ENCODE measurements around the gene PRKAG3.

Gene PRKAG3

DNA sequence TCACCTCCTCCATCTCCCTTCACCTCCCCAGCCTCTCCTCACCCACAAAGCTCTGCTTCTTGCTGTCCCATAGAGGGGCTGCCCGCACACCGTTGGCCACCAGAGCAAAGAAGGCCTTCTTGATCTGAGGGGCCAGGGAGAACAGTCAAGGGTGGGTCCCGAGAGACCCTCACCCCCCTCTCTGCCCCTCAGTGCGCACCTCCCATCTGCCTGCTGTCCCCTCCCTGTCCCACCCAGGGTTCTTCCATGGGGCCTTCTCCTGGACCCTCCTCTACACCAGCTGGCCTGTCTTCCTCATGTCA is 3.2 kb downstream of the PRKAG3 start:
- H3K4me2 ChIP-seq = no peak overlapping the region
- peaks cover 0 to 26% (median 0%) of the 10 kb centered on the region in 10 experiments; a peak in 4 of 20 replicates for H3K4me1 ChIP-seq
- peaks cover 0 to 6% (median 0%) of the 10 kb centered on the region in 11 experiments; a peak in 1 of 22 replicates for H3K27me3 ChIP-seq
- no peaks in the 10 kb centered on the region for H3K36me3 ChIP-seq
- no peak overlapping the region for H3K27ac ChIP-seq
- peaks cover 0 to 10% (median 0%) of the 10 kb centered on the region in 11 experiments; a peak in 2 of 22 replicates for H4K20me1 ChIP-seq
- no peaks in the 10 kb centered on the region for H3K9me3 ChIP-seq (replicated peaks in 1 of 11)
- no peak overlapping the region for H3K4me3 ChIP-seq
- H3K9ac ChIP-seq = no peak overlapping the region
- TF ChIP-seq Cebpa-rat (IDR thresholded peaks at IDR 0.05) = no peak

GRCh38 chr2:218827701-218828476 is 3.7 kb downstream of the PRKAG3 start:
- no peak for TF ChIP-seq Cebpa-rat (IDR thresholded peaks at IDR 0.05)
- peaks cover 0 to 10% (median 0%) of the 10 kb centered on the region in 11 experiments; a peak in 2 of 22 replicates for H4K20me1 ChIP-seq
- peaks cover 0 to 24% (median 0%) of the 10 kb centered on the region in 10 experiments; a peak in 4 of 20 replicates for H3K4me1 ChIP-seq
- H3K4me3 ChIP-seq = no peak overlapping the region
- H3K27me3 ChIP-seq = 0 out of 22 replicates have a peak, but pooled peaks cover 0 to under 1% (median 0%) of the 10 kb centered on the region in 11 experiments
- no peak overlapping the region for H3K9ac ChIP-seq
- H3K4me2 ChIP-seq = no peak overlapping the region
- no peak overlapping the region for H3K27ac ChIP-seq
- H3K9me3 ChIP-seq (replicated peaks in 1 of 11) = no peaks in the 10 kb centered on the region
- no peaks in the 10 kb centered on the region for H3K36me3 ChIP-seq

DNA sequence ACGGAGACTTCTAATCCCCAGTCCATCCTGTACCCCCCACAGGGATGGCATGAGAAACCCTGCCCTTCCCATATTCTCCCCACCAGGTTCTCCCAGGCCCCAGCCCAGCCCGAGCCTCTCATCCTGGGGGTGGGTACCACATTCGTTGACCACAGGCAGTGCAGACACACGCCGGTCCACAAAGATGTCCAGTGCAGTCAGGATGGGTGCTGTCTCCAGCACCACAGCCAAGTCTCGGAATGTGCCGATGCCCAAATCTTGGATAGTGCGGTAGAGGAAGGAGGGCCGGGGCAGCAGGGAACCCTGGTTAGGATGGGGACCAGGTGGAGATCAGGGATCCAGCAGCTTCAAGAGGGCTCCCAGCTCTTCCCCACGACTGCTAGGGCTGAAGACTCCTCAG is 4.8 kb downstream of the PRKAG3 start:
- Histone ChIP-seq H4K20me1 (peaks cover 0 to 14% (median 0%) of the 10 kb centered on the region in 11 experiments; a peak in 2 of 22 replicates), H3K36me3 (no peaks in the 10 kb centered on the region)
- TF ChIP-seq Cebpa-rat (IDR thresholded peaks at IDR 0.05) = no peak

DNA sequence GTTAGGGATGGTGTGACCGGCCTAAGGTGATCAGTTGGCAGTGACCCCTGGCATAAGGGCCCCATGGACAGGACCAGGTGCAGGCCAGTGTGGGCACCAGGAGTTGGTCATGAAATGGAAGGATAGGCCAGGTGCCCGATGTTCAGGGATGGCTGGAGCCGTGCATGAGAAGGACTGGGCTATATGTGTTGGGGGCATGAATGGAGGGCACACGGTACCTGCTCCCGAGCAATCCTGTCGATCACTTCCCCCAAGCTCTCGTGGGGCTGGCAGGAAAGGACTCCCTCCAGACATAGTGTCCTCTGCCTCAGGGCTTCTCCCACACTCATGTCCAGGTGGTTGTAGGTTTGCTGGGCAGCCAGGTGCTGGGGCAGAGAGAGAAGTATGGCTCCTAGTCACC is 7.6 kb downstream of the PRKAG3 start:
- peaks cover 0 to 61% (median 0%) of the 10 kb centered on the region in 10 experiments; a peak in 8 of 20 replicates for H3K4me1 ChIP-seq
- H3K9ac ChIP-seq = no peak overlapping the region
- no peak overlapping the region for H3K4me2 ChIP-seq
- TF ChIP-seq Cebpa-rat (IDR thresholded peaks at IDR 0.05) = no peak
- no peaks in the 10 kb centered on the region for H3K9me3 ChIP-seq (replicated peaks in 1 of 11)
- H3K4me3 ChIP-seq = no peak overlapping the region
- H4K20me1 ChIP-seq = peaks cover 0 to 18% (median 0%) of the 10 kb centered on the region in 11 experiments; a peak in 1 of 22 replicates
- H3K27me3 ChIP-seq = peaks cover 0 to 10% (median 0%) of the 10 kb centered on the region in 11 experiments; a peak in 5 of 22 replicates
- no peaks in the 10 kb centered on the region for H3K36me3 ChIP-seq
- no peak overlapping the region for H3K27ac ChIP-seq

More for the DNA sequence above, 4.8 kb downstream of the PRKAG3 start:
- Histone ChIP-seq H3K9me3 (replicated peaks in 1 of 11) (no peaks in the 10 kb centered on the region), H3K4me2 (0 out of 22 replicates have a peak overlapping the region, but pooled peaks of 1 of the 11 experiments have one; percentile 56), H3K27me3 (peaks cover 0 to 8% (median 0%) of the 10 kb centered on the region in 11 experiments; a peak in 4 of 22 replicates), H3K27ac (no peak overlapping the region), H3K4me1 (peaks cover 0 to 34% (median 0%) of the 10 kb centered on the region in 10 experiments; a peak in 4 of 20 replicates), H3K4me3 (no peak overlapping the region), H3K9ac (no peak overlapping the region)

DNA sequence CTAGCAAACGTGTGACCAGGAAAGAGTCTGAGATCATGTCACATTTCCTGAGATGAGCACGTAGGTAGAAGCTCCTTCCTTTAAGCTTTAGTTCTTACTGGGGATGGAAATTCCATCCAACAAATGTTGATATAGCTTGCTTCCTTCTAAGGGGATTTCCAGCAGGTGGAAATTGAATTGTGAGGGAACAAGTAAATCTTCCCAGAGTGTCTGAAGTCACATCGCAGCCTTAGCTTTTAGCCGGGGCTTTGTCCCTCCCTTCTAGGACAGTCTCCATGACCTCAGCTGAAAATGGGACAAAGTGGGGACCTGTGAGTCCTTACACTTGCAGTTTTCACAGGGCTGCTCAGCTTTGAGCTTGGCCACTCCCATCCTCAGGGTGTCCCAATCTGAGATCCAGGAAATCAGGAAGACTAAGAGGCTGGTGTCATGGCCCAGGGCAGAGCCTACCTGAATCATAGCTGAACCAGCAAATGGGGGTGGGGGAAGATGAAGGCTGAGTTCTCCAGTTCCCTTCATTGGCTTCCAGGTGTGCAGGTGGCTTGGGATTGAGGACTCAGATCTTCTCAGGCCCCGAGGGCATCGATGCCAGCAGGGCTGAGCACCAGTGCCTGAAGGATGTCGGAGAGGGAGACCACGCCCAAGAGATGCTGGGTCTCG is 8.3 kb downstream of the PRKAG3 start:
- no peak for TF ChIP-seq Cebpa-rat (IDR thresholded peaks at IDR 0.05)
- no peaks in the 10 kb centered on the region for H3K9me3 ChIP-seq (replicated peaks in 1 of 11)
- H4K20me1 ChIP-seq = peaks cover 0 to 18% (median 0%) of the 10 kb centered on the region in 11 experiments; a peak in 1 of 22 replicates
- H3K27ac ChIP-seq = no peak overlapping the region
- H3K4me3 ChIP-seq = no peak overlapping the region
- peak overlapping the region in 1 of 11 experiments; percentile 23; a peak in 2 of 22 replicates for H3K4me2 ChIP-seq
- no peak overlapping the region for H3K9ac ChIP-seq
- no peaks in the 10 kb centered on the region for H3K36me3 ChIP-seq
- H3K27me3 ChIP-seq = peaks cover 0 to 10% (median 0%) of the 10 kb centered on the region in 11 experiments; a peak in 5 of 22 replicates
- peaks cover 0 to 68% (median 0%) of the 10 kb centered on the region in 10 experiments; a peak in 8 of 20 replicates for H3K4me1 ChIP-seq

DNA sequence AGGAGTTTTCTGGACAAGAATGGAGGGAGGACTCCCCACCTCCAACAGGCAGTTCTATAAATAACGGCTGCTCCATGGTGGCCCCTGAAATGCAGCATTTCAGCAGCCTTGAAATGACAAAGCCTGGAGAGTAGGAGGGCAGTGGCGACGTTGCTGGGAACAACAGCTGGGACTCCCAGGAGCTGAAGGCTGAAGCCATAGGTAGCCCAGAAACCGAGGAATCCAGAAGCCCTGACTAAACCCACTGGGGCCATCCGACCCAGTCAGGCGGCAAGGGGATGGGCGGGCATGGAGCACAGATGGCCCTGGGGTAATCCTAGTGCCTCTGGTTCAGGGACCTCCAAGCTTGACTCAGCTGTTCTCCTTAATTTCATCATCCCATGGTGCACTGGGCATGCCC is 9.0 kb downstream of the PRKAG3 start:
- no peak overlapping the region for H3K9ac ChIP-seq
- H3K4me1 ChIP-seq = peaks cover 0 to 75% (median 0%) of the 10 kb centered on the region in 10 experiments; a peak in 8 of 20 replicates
- H3K9me3 ChIP-seq (replicated peaks in 1 of 11) = no peaks in the 10 kb centered on the region
- peak overlapping the region in 2 of 11 experiments; percentile 2 to 15; a peak in 2 of 22 replicates for H3K4me2 ChIP-seq
- no peak for TF ChIP-seq Cebpa-rat (IDR thresholded peaks at IDR 0.05)
- no peak overlapping the region for H3K4me3 ChIP-seq
- H4K20me1 ChIP-seq = peaks cover 0 to 18% (median 0%) of the 10 kb centered on the region in 11 experiments; a peak in 1 of 22 replicates
- H3K36me3 ChIP-seq = no peaks in the 10 kb centered on the region
- peaks cover 0 to 10% (median 0%) of the 10 kb centered on the region in 11 experiments; a peak in 5 of 22 replicates for H3K27me3 ChIP-seq
- H3K27ac ChIP-seq = no peak overlapping the region

DNA sequence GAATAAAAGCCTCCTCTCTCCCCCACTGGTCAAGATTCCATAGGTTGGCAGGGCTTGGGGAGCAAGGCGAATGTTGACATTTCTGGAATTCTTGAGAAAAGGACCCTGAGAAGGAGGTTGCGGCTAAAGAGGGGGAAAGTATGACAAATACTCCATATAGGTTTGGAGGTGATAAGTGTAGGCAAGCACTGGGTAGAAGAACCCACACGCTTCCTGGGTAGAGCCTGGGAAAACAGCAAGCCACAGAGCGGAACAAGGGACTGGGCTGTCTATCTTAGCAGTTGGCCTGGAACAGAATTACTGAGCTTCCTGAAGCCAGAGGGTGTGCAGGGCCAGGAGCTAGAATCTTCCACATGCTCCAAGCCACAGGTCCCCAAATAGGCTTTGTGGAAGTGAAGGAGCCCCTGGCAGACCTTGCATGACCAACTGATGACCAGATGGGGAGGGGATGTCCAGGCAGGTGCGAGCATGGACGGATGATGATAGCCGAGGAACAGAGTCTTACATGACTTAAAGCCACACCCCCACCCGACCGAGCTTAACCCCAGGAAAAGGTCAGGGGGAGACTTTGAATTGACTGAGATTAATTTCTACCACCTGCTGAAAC is 9.9 kb downstream of the PRKAG3 start:
- Histone ChIP-seq H3K27me3 (peaks cover 0 to 11% (median 0%) of the 10 kb centered on the region in 11 experiments; a peak in 5 of 22 replicates), H3K36me3 (no peaks in the 10 kb centered on the region), H3K4me3 (no peak overlapping the region), H3K9me3 (replicated peaks in 1 of 11) (no peaks in the 10 kb centered on the region), H4K20me1 (peaks cover 0 to 18% (median 0%) of the 10 kb centered on the region in 11 experiments; a peak in 1 of 22 replicates), H3K9ac (no peak overlapping the region), H3K27ac (peak overlapping the region in 2 of 11 experiments; percentile 63 to 69; a peak in 1 of 22 replicates), H3K4me1 (peaks cover 0 to 84% (median 0%) of the 10 kb centered on the region in 10 experiments; a peak in 8 of 20 replicates), H3K4me2 (peak overlapping the region in 2 of 11 experiments; percentile 76 to 90; a peak in 3 of 22 replicates)
- TF ChIP-seq Cebpa-rat (IDR thresholded peaks at IDR 0.05) = no peak

- peaks cover 0 to 87% (median 0%) of the 10 kb centered on the region in 10 experiments; a peak in 8 of 20 replicates for H3K4me1 ChIP-seq
- H3K4me2 ChIP-seq = peak overlapping the region in 4 of 11 experiments; percentile 28 to 90 (median 62); a peak in 8 of 22 replicates
- no peak overlapping the region for H3K4me3 ChIP-seq
- no peak for TF ChIP-seq Cebpa-rat (IDR thresholded peaks at IDR 0.05)
- no peaks in the 10 kb centered on the region for H3K9me3 ChIP-seq (replicated peaks in 1 of 11)
- H3K9ac ChIP-seq = peak overlapping the region in 2 of 11 experiments; percentile 18 to 40; a peak in 2 of 22 replicates
- no peaks in the 10 kb centered on the region for H3K36me3 ChIP-seq
- H3K27me3 ChIP-seq = peaks cover 0 to 13% (median 0%) of the 10 kb centered on the region in 11 experiments; a peak in 6 of 22 replicates
- H4K20me1 ChIP-seq = peaks cover 0 to 18% (median 0%) of the 10 kb centered on the region in 11 experiments; a peak in 1 of 22 replicates
- H3K27ac ChIP-seq = peak overlapping the region in 3 of 11 experiments; percentile 53 to 69 (median 63); a peak in 6 of 22 replicates
Observed at GRCh38 chr2:218820746-218821369, 10.7 kb downstream of the PRKAG3 start.

Data from BLaER1 treated with 17β-estradiol and CSF1 and Interleukin-3, amounts not matched to agents 10 nM and 100 nM (cell line).